Hematopoietic multipotent progenitor cell treated with erythropoietin and hydrocortisone succinate and interleukin-3 and kit ligand, for 6 days (in vitro differentiated cells): ENCODE data around the gene PLCG2.
"Not testable (repeated sequence)": the region's sequence is repeated elsewhere in the genome, so short reads cannot be mapped to it uniquely, and the experiment has no call there.

Experiments used
- DNase-seq: peaks from one replicate; pipeline ENCODE4 v3.0.0-alpha.2; 2015

Gene PLCG2

DNA sequence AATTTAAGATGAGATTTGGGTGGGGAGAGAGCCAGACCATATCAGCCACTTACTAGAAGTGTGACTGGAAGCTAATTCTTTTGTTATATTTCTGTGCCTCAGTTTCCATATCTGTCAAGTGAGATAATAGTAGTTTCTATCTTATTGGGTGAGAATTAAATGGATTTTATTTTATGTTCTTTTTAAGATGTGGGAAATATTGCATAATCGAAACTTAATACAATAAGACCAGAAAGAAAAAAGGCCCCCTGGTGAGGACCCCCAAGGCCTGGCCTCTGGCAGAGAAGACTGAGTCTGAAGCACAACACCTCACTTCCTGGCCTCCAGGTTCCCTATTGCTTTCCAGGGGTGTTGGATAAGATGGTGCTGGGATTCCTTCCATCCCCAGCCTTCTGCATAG, 13.7 kb downstream of the PLCG2 start:
- DNase-seq: no peak

DNA sequence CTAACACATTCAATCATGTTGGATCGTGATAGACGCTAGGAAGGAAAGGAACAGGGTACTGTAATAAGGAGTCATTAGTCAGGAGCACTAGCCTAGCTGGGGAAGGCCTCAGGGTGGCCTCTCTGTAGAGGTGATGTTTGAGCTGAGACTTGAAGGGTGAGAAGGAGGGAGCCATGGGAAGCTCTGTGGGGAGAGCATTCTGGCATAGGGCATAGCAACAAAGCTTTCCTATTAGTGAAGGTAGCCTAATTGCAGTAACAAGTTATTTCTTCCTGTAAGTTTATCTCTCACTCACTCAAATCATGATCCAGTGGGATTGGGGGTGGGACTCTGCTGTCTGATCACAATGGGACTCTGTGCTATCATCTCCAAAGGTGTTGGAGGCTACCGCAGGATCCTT, 16.1 kb downstream of the PLCG2 start:
- DNase-seq: no peak

DNA sequence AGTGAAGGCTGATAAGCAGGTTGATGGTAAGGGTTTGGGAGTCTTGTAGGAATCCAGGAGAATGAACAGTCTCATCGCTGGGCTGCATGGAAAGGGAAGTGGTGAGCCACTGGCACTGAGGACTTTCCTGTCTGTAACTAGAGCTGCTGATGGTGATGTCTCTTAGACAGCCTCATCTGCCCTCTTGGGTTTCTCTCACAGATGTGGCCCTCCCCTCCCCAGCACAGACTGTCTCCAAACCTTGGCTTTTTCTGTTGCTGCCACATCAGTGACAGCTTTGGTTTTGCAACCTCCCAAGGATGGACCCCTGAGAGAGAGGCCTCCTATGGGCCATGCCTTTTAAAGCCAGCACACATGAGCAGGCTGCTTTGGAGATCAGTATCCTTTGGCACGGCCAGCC, 16.9 kb downstream of the PLCG2 start:
- peak; percentile 41 for DNase-seq

DNA sequence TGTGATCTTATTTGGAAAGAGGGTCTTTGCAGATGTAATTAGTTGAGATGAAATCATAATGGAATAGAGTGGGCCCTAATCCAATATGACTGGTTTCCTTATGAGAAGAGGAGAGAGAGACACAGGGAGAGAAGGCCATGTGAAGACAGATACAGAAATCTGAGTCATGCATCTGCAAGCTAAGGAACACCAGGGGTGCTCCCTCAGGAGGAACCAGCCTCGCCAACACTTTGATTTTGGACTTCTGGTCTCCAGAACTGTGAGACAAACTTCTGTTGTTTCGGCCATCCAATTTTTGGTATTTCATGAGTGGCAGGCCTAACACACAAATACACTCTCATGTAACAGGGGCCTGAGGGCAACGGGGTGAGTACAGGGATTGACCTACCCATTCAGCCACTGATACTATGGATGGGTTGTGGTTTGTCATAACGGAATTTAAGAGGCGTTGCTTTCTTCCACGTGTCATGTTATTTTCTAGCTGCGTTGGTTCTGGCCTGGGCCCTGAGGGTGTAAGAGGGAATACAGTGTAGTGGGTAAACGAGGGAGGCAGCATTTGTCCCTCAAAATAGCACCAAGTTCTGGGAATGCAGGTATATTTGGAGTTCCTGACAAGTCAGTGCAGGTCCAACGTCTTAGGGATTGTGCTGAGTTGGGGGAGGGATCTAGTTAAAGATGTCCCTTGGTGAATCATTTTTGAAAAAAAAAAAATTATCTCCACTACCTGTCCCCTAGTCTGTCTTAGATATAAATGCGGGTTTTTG, 17.7 kb downstream of the PLCG2 start:
- no peak for DNase-seq

DNA sequence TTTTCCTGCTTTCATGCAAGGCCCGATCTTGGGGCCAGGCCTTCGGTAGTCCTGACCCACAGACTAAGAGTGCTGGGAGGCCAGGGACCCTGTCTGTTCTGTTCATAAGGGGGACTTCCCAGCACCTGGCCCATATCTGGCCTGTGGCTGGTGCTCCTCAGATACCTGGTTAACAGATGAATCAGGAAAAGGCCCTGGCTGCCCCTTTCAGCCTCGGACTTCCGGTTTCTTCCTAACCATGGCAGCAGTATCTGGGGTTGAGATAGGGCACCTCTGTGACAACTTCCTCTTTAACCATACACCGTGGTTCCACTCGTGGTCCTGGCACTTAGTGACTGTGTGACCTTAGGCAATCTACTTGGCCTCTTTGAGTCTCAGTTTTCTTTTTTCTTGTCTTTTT, 18.4 kb downstream of the PLCG2 start:
- peak; percentile 78 for DNase-seq

DNA sequence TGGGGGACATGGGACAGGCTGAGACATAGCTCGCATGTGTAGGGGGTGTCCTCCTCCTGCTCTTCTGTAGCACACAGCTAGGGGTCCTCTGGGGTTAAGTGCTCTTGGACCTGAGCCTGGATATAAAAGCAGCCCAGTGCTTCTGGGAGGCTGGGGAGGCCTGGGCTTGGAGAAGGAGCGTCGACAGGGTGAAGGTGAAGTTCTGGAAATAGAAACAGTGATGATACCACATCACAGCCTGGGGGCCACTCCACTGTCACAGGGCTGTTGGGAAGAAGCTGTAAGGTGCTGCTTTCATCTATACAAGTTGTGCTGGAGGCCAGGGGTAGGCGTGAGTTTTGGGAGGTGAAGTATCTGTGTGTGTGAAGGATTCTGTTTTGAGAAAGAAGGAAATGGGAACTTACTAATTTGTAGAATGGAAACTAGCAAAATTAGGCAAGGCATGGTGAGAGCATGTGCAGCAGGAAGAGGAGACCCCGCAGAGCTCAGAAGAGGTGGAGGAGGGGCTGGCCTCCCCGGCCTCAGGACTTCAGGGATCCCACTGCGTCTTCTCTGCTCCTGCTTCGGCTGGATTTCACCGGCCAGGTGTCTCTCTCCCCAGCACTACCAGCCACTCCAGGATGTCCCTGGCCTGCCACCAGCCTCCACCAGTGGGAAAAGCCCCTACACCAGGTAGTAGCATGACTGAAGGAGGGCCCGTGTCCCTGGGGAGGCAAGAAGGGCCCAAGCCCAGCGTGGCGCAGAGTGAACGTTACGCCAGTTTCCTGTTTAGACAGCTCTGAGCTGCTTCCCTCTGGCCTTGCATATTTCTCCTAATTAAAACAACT, 19.4 kb downstream of the PLCG2 start:
- peak; percentile 63 for DNase-seq

DNA sequence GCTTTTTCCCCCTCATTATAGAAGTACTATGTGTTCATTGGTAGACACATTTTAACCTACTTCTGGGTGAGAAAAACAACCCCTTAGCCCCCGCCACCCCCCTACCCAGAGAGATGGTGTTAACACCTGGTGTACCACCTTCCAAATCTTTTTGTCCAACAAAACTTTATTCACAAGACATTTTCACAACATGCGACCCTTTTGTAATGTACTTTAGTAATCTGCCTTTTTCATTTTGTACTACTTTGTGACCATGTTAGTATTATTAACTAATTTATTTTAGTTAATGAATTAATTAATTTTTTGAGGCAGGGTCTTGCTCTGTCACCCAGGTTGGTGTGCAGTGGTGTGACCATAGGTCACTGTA, 20.0 kb downstream of the PLCG2 start:
- no peak for DNase-seq

DNA sequence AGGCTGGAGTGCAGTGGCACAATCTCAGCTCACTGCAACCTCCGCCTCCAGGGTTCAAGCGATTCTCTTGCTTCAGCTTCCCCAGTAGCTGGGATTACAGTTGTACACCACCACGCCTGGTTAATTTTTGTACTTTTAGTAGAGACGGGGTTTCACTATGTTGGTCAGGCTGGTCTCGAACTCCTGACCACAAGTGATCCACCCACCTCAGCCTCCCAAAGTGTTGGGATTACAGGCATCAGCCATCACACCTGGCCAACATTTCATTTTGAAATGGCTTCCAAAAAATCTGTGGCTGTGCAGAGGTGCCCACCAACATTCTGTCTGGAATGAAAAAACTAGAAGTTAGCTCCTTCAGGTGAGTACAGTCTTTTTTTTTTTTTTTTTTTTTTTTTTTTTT, 22.6 kb downstream of the PLCG2 start:
- not testable (repeated sequence) for DNase-seq

DNA sequence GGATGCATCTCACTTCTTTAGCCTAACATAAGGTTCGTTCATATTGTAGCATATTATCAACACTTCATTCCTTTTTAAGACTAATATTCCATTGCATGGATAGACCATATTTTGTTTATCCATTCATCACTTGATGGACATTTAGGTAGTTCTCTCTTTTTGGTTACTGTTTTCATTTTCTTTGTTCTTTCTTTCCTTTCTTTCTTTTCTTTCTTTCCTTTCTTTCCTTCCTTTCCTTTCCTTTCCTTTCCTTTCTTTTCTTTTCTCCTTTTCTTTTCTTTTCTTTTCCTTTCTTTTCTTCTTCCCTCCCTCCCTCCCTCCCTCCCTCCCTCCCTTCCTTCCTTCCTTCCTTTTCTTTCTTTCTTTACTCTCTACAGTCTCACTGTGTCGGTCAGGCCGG, 24.2 kb downstream of the PLCG2 start:
- DNase-seq: no peak

DNA sequence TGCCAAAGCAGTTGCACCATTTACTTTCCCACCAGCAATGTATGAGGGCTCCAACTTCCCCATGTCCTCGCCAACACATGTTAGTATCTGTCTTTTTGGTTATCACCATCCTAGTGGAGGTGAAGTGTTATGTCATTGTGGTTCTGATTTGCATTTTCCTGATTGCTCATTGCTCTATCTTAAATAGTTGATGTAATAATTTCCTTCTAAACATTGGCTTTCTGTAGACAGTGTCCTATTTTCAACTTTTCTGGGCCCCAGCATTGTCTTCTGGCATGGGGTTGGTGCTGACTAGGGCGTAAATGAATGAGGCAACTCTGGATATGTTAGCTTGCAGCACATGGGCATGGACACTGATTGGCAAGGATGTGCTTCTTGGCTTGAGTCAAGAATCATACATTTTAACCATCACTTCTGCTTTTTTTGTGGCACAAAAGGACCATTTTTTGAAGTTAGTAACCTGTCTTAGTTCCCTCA, 25.1 kb downstream of the PLCG2 start:
- peak; percentile 27 for DNase-seq

DNA sequence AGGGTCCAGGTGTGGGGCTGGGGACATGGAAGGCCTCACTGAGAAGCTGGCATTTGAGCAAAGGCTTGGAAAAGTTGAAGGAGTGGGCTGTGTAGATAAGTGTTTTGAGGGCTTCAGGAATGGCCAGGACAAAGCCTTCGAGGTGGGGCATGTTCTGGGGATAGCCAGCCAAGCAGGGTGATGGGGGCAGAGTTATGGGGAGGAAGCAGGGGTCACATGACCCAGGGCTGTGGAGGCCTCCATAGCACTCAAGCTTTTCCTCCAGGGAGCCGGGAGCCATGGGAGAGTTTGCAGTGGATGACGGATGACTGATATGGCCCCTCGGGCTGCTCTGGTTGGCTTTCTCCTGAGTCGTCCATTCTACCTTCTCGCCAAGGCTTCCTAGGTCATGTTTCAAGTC, 27.6 kb downstream of the PLCG2 start:
- no peak for DNase-seq

DNA sequence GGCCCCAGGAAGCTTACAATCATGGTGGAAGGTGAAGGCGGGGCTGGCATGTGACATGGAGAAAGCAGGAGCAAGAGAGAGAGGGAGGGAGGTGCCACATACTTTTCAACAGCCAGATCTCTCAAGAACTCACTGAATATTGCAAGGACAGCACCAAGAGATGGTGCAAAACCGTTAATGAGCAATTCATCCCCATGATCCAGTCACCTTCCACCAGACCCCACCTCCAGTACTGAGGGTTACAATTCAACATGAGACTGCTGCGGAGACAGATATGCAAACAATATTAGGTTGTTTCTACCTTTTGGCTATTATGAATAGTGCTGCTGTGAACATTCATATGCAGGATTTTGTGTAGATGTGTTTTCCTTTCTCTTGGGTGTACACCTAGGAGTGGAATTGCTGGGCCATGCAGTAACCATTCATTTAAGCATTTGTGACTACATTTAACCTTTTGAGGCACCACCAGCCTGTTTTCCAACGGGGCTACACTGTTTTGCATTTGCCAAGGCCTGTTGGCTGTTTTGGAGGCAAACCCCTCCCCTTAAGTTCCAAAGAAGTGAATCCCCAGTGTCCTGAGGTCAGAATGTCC, 28.8 kb downstream of the PLCG2 start:
- no peak for DNase-seq

DNA sequence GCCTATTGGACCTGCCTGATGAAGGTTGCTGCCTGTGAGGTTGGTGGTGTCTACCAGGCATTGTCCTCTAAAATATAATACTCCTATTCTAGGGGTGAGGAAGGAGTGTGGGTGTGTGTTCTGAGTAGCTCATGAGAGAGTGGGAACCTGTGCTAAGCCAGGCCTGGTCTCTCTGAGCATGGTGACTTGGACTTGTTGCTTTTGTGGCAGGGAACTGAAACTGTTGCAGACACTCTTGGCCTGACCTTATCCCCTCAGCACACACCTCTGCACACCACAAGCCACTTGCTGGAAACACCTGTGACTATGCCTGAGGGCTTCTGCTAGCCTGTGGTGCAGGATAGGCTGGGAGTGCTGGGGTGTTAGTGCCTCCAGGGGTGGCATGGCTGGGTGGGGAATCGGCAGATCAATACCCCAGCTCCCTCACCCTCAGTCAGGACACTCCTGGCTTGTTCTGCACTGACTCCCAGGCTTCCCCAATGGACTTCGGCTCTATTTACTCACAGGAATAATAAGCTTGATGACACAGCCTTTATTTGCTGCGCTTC, 29.9 kb downstream of the PLCG2 start:
- no peak for DNase-seq

DNA sequence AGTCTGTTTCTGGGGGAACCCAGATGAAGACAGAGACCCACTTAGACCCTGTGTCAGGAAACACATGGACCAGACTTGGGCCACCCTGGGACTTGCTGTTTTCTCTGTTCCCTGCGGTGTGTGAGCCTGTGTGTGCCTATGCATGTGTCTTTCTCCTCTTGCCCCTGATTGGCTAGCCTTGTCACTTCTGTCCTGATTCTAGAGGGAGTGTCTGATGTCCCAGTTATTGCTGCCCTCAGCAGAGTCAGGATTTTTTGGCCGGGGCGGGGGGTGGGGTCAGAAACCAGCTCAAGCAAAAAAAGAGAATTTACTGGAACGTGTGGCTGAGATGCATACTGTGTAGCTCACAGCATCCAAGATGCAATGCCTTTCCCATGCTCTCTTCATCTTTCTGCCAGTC, 30.5 kb downstream of the PLCG2 start:
- DNase-seq: no peak

DNA sequence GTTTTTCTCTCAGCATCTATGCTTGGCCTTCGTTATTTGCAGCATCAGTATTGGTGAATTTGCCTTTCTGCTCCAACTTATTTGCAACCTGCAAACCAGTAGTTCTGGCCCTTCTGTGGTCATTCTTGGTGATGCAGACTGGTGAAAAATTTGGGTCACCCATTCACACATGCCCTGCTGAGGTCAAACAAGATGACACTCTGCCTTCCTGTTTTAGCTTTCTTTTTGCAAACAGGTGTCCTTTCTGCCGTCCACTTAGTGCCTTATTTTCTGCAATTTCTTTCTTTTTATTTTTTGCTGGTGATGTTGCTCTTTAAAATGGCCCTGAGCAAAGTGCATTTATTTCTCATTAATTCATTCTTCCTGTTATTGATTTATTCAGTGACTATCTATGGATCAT, 31.3 kb downstream of the PLCG2 start:
- no peak for DNase-seq

DNA sequence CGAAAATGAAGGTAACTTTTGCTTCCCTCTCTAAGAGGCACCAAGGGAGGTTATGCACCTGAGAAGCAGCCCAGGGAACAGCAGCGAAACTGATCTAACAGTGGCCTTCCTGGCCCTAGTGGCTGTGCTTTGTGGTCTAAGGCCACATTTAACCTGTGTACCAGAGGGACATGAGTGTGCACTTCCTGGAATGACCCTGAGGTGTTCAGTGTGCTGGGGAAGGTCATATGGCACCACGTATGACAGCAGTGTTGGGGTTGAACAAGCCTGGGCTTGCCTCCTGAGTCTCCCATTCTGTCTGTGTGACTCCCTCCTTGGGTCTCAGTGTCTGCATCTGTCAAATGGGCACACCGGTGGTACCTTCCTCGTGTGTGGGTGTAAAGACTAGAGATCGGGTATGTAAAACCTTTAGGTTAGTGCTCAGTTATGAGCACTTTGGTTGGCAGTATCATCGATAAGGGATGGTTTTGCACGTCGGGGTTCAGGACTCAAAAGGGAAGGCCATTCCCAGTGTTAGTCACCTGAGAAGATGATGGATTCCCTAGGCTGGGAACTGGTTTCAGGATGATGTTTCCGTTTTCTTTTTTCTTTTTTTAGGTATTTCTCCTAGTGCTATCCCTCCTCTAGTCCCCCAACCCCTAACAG, 31.9 kb downstream of the PLCG2 start:
- no peak for DNase-seq

DNA sequence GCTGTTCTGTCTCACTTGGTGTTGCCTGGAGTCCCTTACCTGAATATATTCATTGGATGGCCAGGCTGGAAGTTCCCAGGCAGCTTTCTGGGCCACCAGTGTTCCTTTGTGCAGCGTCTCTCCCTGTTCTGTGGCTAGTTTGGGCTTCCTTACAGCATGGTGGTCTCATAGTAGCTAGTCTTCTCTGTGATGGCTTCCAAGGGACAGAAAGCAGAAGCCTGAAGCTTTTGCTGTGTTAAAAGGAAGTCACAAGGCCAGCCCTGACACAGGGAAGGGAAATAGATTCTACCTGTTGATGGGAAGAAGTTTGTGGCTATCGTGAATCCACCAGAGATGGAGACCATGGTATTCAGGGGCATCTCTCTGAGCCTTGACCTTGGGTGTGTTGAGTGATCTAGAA, 34.6 kb downstream of the PLCG2 start:
- DNase-seq: no peak

DNA sequence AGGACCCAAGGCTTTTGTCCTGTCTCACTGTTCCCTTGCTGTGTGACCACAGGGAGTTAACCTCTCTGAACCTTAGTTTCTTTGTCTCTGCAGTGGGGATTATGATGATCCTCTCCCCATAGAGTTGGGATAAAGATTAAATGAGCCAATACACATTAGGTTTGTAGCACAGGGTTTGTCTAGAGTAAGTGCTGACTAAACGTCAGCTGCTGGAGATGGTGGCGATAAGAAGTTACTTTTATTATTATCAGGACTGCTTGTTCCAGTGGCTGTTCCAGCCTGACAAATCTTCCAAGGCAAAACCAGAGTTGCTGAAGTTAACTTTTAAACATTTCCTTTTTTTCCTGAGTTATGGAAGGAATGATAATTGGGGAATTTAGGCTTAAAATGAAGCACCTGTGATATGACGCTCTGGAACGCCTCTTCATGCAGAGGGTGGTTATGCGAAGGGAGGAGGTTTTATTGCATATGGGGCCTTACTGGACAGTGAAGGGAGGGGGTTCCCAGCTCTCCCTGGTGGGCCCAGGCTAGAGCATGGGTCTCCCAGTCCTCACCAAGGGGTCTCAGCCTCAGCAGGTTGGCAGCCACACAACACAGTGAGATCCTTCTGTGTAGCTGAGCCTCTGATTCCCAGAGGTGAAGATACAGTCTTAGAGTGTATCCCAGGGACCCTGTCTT, 35.8 kb downstream of the PLCG2 start:
- DNase-seq: peak; percentile 36

DNA sequence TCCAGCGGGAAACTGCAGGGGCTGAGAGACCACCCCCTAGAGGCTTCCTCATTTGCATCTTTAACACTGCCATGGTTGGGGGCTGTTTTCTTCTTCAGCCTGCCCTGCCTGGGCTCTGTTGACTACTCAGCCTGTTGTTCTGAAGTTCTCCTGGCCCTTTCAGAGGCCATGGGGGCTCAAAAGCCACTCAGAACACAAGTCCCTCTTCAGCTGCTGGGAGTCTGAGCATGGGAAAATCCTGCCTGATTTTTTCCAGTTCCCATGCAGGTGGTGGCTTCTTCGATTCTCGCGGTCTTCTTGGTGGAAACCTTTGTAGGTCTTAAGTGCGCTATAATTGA, 36.3 kb downstream of the PLCG2 start:
- no peak for DNase-seq

DNA sequence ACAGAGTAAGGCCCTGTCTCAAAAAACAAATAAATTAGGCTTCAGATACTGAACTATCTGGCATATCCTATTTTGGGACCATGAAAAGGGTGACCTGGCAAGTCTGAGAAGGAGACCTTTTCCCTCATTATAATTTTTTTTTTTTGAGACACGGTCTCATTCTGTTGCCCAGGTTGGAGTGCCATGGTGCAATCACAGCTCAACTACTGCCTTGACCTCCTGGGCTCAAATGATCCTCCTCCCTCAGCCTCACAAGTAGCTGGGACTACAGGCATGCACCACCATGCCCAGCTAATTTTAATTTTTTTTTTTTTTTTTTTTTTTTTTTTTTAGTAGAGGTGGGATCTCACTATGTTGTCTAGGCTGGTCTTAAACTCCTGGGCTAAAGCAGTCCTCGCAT, 37.3 kb downstream of the PLCG2 start:
- no peak for DNase-seq

DNA sequence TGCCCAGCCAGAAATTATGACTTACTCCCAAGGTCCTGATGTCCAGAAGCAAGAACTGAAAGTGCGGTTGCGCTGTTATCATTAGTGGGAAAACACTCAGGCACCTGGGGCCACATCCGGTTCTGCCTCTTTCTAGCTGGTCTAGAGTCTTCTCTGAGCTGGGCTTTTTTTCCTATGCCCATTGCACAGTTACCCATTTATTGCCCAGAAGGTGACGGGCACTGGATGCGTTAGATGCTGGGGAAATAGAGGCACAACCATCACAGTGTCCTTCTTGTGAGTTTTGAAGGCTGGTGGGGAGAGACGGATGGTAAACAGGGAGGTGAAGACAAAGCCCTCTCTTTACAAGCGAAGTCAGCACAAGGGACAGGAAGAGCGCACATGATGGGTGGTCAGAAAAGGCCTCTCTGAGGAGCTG, 37.7 kb downstream of the PLCG2 start:
- DNase-seq: no peak

DNA sequence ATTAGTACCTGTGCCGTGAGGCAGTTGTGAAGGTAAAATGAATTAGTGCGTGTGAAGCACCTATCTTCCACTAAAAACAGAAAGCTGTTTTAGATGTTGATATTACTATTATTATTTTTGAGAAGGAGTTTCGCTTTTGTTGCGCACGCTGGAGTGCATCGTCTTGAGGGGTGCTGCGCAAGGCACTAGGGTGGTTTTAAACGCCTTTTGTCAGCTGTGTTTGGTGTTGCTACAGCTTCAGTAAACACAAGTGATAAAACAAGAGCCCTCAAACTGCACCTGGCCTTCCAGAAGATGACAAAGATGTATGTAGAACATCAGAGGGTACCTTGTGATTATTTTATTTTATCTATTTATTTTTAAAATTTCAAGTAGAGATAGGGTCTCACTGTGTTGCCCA, 38.2 kb downstream of the PLCG2 start:
- DNase-seq: no peak
